ENCODE results near the gene TAAR2.
"Not testable (repeated sequence)": the region's sequence is repeated elsewhere in the genome, so short reads cannot be mapped to it uniquely, and the experiment has no call there.

The TAAR2 gene

GRCh38 chr6:132600900-132601299 lies 23.2 kb downstream of the TAAR2 start:
- H3K9me3 Mint-ChIP-seq; H3K4me1 Mint-ChIP-seq (ENCODE audit: low read depth in 2 of 2); DNase-seq; H3K36me3 Mint-ChIP-seq (ENCODE audit: insufficient read depth); H3K27ac Mint-ChIP-seq; ATAC-seq (replicated peaks); H3K4me3 Mint-ChIP-seq: not testable (repeated sequence)
- peaks cover 28 to 31% of the 10 kb centered on the region in 2 donors for H3K27me3 Mint-ChIP-seq

GRCh38 chr6:132598473-132598872 lies 25.6 kb downstream of the TAAR2 start:
- Mint-ChIP-seq H3K4me1 (ENCODE audit: low read depth in 2 of 2) (peaks cover 0 to 3% of the 10 kb centered on the region in 2 donors), H3K27me3 (peaks cover 18 to 35% of the 10 kb centered on the region in 2 donors), H3K9me3 (no peaks in the 10 kb centered on the region), H3K4me3 (no peak overlapping the region), H3K27ac (no peak overlapping the region), H3K36me3 (ENCODE audit: insufficient read depth) (no peaks in the 10 kb centered on the region)
- DNase-seq = no peak
- ATAC-seq (replicated peaks) = peak; percentile 27

GRCh38 chr6:132596201-132596600 lies 27.9 kb downstream of the TAAR2 start:
- Mint-ChIP-seq H3K4me1 (ENCODE audit: low read depth in 2 of 2) (peaks cover 0 to 3% of the 10 kb centered on the region in 2 donors), H3K36me3 (ENCODE audit: insufficient read depth) (no peaks in the 10 kb centered on the region)

GRCh38 chr6:132592855-132593254 lies 31.2 kb downstream of the TAAR2 start:
- Mint-ChIP-seq H3K9me3 (no peaks in the 10 kb centered on the region), H3K27ac (no peak overlapping the region), H3K27me3 (peaks cover 16 to 56% of the 10 kb centered on the region in 2 donors), H3K4me1 (ENCODE audit: low read depth in 2 of 2) (no peaks in the 10 kb centered on the region), H3K4me3 (no peak overlapping the region), H3K36me3 (ENCODE audit: insufficient read depth) (no peaks in the 10 kb centered on the region)
- no peak for ATAC-seq (replicated peaks)
- no peak for DNase-seq

More at GRCh38 chr6:132596201-132596600, 27.9 kb downstream of the TAAR2 start:
- peaks cover 18 to 53% of the 10 kb centered on the region in 2 donors for H3K27me3 Mint-ChIP-seq
- no peaks in the 10 kb centered on the region for H3K9me3 Mint-ChIP-seq
- no peak for DNase-seq
- H3K27ac Mint-ChIP-seq = no peak overlapping the region
- H3K4me3 Mint-ChIP-seq = no peak overlapping the region
- no peak for ATAC-seq (replicated peaks)

GRCh38 chr6:132590362-132590761 lies 33.7 kb downstream of the TAAR2 start:
- peaks cover 14 to 70% of the 10 kb centered on the region in 2 donors for H3K27me3 Mint-ChIP-seq
- DNase-seq (no peak), ATAC-seq (replicated peaks) (no peak)
- H3K9me3 Mint-ChIP-seq = no peaks in the 10 kb centered on the region
- no peak overlapping the region for H3K4me3 Mint-ChIP-seq
- no peaks in the 10 kb centered on the region for H3K4me1 Mint-ChIP-seq (ENCODE audit: low read depth in 2 of 2)
- no peak overlapping the region for H3K27ac Mint-ChIP-seq
- H3K36me3 Mint-ChIP-seq (ENCODE audit: insufficient read depth) = no peaks in the 10 kb centered on the region

- Mint-ChIP-seq H3K36me3 (ENCODE audit: insufficient read depth) (no peaks in the 10 kb centered on the region), H3K27ac (no peak within 1 kb of the TSS)
Observed at GRCh38 chr6:132589454-132589853, 34.6 kb downstream of the TAAR2 start, which contains the start of gene TAAR5. Gene TAAR5, minus strand, starts transcription at chr6:132589741. Its CDS starts 55 bp downstream, at chr6:132589686.

GRCh38 chr6:132587424-132587823 lies 36.7 kb downstream of the TAAR2 start:
- H3K4me3 Mint-ChIP-seq = no peak overlapping the region
- H3K27ac Mint-ChIP-seq = no peak overlapping the region
- H3K4me1 Mint-ChIP-seq (ENCODE audit: low read depth in 2 of 2) = no peaks in the 10 kb centered on the region
- DNase-seq (no peak), ATAC-seq (replicated peaks) (no peak)
- H3K9me3 Mint-ChIP-seq = no peaks in the 10 kb centered on the region
- peaks cover 33 to 62% of the 10 kb centered on the region in 2 donors for H3K27me3 Mint-ChIP-seq
- H3K36me3 Mint-ChIP-seq (ENCODE audit: insufficient read depth) = no peaks in the 10 kb centered on the region

More at GRCh38 chr6:132589454-132589853, 34.6 kb downstream of the TAAR2 start, which contains the start of gene TAAR5:
- ATAC-seq (replicated peaks) (no peak), DNase-seq (no peak)
- Mint-ChIP-seq H3K9me3 (no peaks in the 10 kb centered on the region), H3K27me3 (peaks cover 18 to 64% of the 10 kb centered on the region in 2 donors), H3K4me3 (no peak within 1 kb of the TSS), H3K4me1 (ENCODE audit: low read depth in 2 of 2) (no peaks in the 10 kb centered on the region)

- DNase-seq (no peak), ATAC-seq (replicated peaks) (no peak)
- H3K9me3 Mint-ChIP-seq = peaks cover 0 to 3% of the 10 kb centered on the region in 2 donors
- H3K4me1 Mint-ChIP-seq (ENCODE audit: low read depth in 2 of 2) = no peaks in the 10 kb centered on the region
- H3K4me3 Mint-ChIP-seq = no peak overlapping the region
- no peaks in the 10 kb centered on the region for H3K36me3 Mint-ChIP-seq (ENCODE audit: insufficient read depth)
- H3K27me3 Mint-ChIP-seq = peaks cover 35 to 67% of the 10 kb centered on the region in 2 donors
- H3K27ac Mint-ChIP-seq = no peak overlapping the region
Observed at GRCh38 chr6:132584698-132585097, 39.4 kb downstream of the TAAR2 start.

GRCh38 chr6:132571774-132572173 lies 52.3 kb downstream of the TAAR2 start:
- no peaks in the 10 kb centered on the region for H3K9me3 Mint-ChIP-seq
- peaks cover 42 to 47% of the 10 kb centered on the region in 2 donors for H3K27me3 Mint-ChIP-seq
- ATAC-seq (replicated peaks) (no peak), DNase-seq (no peak)
- H3K27ac Mint-ChIP-seq = no peak overlapping the region
- no peaks in the 10 kb centered on the region for H3K36me3 Mint-ChIP-seq (ENCODE audit: insufficient read depth)
- H3K4me3 Mint-ChIP-seq = no peak overlapping the region
- H3K4me1 Mint-ChIP-seq (ENCODE audit: low read depth in 2 of 2) = no peaks in the 10 kb centered on the region

GRCh38 chr6:132570221-132570777 lies 53.8 kb downstream of the TAAR2 start, which contains the start of gene TAAR6:
Gene TAAR6, plus strand, starts transcription at chr6:132570322. Its CDS starts 0 bp downstream, at chr6:132570322.
- Mint-ChIP-seq H3K9me3 (no peaks in the 10 kb centered on the region), H3K36me3 (ENCODE audit: insufficient read depth) (no peaks in the 10 kb centered on the region), H3K27ac (no peak within 1 kb of the TSS), H3K4me3 (no peak within 1 kb of the TSS), H3K4me1 (ENCODE audit: low read depth in 2 of 2) (no peaks in the 10 kb centered on the region), H3K27me3 (peaks cover 47 to 48% of the 10 kb centered on the region in 2 donors)
- no peak for ATAC-seq (replicated peaks)
- DNase-seq = no peak

- Mint-ChIP-seq H3K27ac (no peak overlapping the region), H3K4me3 (no peak overlapping the region), H3K27me3 (peaks cover 45 to 56% of the 10 kb centered on the region in 2 donors), H3K36me3 (ENCODE audit: insufficient read depth) (no peaks in the 10 kb centered on the region), H3K4me1 (ENCODE audit: low read depth in 2 of 2) (no peaks in the 10 kb centered on the region), H3K9me3 (no peaks in the 10 kb centered on the region)
- DNase-seq (no peak), ATAC-seq (replicated peaks) (no peak)
Observed at GRCh38 chr6:132569170-132569569, 54.9 kb downstream of the TAAR2 start.

- Mint-ChIP-seq H3K27ac (no peak overlapping the region), H3K4me3 (no peak overlapping the region), H3K9me3 (no peaks in the 10 kb centered on the region), H3K36me3 (ENCODE audit: insufficient read depth) (no peaks in the 10 kb centered on the region), H3K4me1 (ENCODE audit: low read depth in 2 of 2) (no peaks in the 10 kb centered on the region), H3K27me3 (peaks cover 45 to 56% of the 10 kb centered on the region in 2 donors)
- ATAC-seq (replicated peaks) = no peak
- DNase-seq = no peak
Observed at GRCh38 chr6:132568611-132569010, 55.5 kb downstream of the TAAR2 start.

GRCh38 chr6:132567566-132567965 lies 56.5 kb downstream of the TAAR2 start:
- no peak overlapping the region for H3K4me3 Mint-ChIP-seq
- no peaks in the 10 kb centered on the region for H3K9me3 Mint-ChIP-seq
- H3K27ac Mint-ChIP-seq = no peak overlapping the region
- DNase-seq (no peak), ATAC-seq (replicated peaks) (no peak)
- no peaks in the 10 kb centered on the region for H3K36me3 Mint-ChIP-seq (ENCODE audit: insufficient read depth)
- H3K27me3 Mint-ChIP-seq = peaks cover 43 to 56% of the 10 kb centered on the region in 2 donors
- H3K4me1 Mint-ChIP-seq (ENCODE audit: low read depth in 2 of 2) = no peaks in the 10 kb centered on the region

Measured in effector memory CD8-positive, alpha-beta T cell (primary cell).